KMS-11 (cell line): ENCODE results near the gene VSIG10L.

ENCODE experiments used
- H2AFZ ChIP-seq: fragments of 200-600 bp; sonication (generic); 2 replicates; pipeline ENCODE4 v1.6.1; 2016; ENCODE audit warnings: antibody characterized with exemption, mixed run types, low read depth
- H3K27ac ChIP-seq: fragments of 200-600 bp; sonication (generic); 2 replicates; pipeline ENCODE4 v1.6.1; 2016; ENCODE audit warnings: mild to moderate bottlenecking, mixed run types
- H3K27me3 ChIP-seq: fragments of 200-600 bp; sonication (generic); 2 replicates; pipeline ENCODE4 v1.6.1; 2017; ENCODE audit warnings: mild to moderate bottlenecking, low read depth, mixed run types, moderate library complexity; ENCODE audit not compliant: insufficient read depth
- H3K36me3 ChIP-seq: fragments of 200-600 bp; sonication (generic); 2 replicates; pipeline ENCODE4 v1.6.1; 2017; ENCODE audit warnings: mild to moderate bottlenecking, mixed run types; ENCODE audit not compliant: insufficient read depth
- H3K4me1 ChIP-seq: fragments of 200-600 bp; sonication (generic); 2 replicates; pipeline ENCODE4 v1.6.1; 2016; ENCODE audit warnings: mild to moderate bottlenecking, low read depth, mixed run types; ENCODE audit not compliant: poor library complexity, severe bottlenecking
- H3K4me2 ChIP-seq: fragments of 200-600 bp; sonication (generic); 2 replicates; pipeline ENCODE4 v1.7.0; 2016; ENCODE audit warnings: mild to moderate bottlenecking, mixed run types
- H3K4me3 ChIP-seq: fragments of 200-600 bp; sonication (generic); IDR thresholded peaks from 2 replicates; pipeline ENCODE4 v1.6.1; 2017; ENCODE audit warnings: low read depth, low read length, mixed read lengths; ENCODE audit not compliant: insufficient read depth
- H3K79me2 ChIP-seq: fragments of 200-600 bp; sonication (generic); 2 replicates; pipeline ENCODE4 v1.6.1; 2016; ENCODE audit warnings: low read depth, mixed run types; ENCODE audit not compliant: insufficient read depth
- H3K9ac ChIP-seq: fragments of 200-600 bp; sonication (generic); 2 replicates; pipeline ENCODE4 v1.6.1; 2016; ENCODE audit warnings: mild to moderate bottlenecking, mixed run types
- H4K20me1 ChIP-seq: fragments of 200-600 bp; sonication (generic); 2 replicates; pipeline ENCODE4 v1.6.1; 2016; ENCODE audit warnings: mild to moderate bottlenecking, mixed run types; ENCODE audit not compliant: insufficient read depth
- CTCF ChIP-seq: fragments of 200-600 bp; sonication (generic); conservative IDR thresholded peaks from 2 replicates; pipeline ENCODE4 v1.6.1; 2017; ENCODE audit warnings: low read depth, mild to moderate bottlenecking, antibody characterized with exemption, low read length, moderate library complexity, mixed read lengths

Gene VSIG10L

GRCh38 chr19:51337861-51338562 lies 3.9 kb downstream of the VSIG10L start:
- H3K79me2 ChIP-seq = no peaks in the 10 kb centered on the region
- H3K4me2 ChIP-seq = no peak overlapping the region
- H3K27ac ChIP-seq = no peak overlapping the region
- H4K20me1 ChIP-seq = no peaks in the 10 kb centered on the region
- no peaks in the 10 kb centered on the region for H3K27me3 ChIP-seq
- H3K4me1 ChIP-seq = no peaks in the 10 kb centered on the region
- no peak overlapping the region for H2AFZ ChIP-seq
- no peak for TF ChIP-seq CTCF
- no peaks in the 10 kb centered on the region for H3K36me3 ChIP-seq
- no peak overlapping the region for H3K9ac ChIP-seq
- H3K4me3 ChIP-seq = no peak overlapping the region

DNA sequence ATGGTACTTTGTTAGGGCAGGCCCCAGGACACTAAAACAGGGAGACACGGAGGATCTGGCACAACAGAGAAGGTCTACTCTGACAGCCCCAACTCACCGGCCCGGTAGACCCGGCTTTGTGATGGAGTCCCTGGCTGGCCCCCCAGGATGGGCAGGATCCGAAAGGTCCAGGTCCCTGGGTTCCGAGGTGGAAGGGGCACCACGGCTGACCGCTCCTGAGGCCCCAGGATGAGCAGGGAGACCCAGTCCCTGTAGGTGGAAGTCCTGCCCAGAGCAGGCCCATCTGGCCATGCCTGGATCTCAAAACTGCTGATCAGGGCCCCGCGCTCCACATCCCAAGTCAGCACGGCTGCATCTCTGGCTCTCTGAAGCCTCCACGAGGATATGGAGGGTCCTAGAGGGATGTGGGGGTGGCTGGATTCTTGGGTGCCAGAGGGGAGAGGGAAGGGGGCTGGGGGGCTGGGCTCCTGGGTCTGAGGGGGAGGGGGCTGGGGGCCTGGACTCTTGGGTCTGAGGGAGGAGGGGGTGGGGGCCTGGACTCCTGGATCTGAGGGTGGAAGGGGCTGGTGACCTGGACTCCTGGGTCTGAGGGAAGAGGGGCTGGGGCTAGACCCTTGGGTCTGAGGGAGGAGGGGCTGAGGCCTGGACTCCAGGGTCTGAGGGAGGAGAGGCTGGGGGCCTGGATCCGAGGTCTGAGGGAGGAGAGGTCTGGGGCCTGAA lies 4.6 kb downstream of the VSIG10L start:
- no peaks in the 10 kb centered on the region for H4K20me1 ChIP-seq
- H2AFZ ChIP-seq = no peak overlapping the region
- no peaks in the 10 kb centered on the region for H3K4me1 ChIP-seq
- H3K9ac ChIP-seq = no peak overlapping the region
- H3K4me3 ChIP-seq = no peak overlapping the region
- H3K36me3 ChIP-seq = no peaks in the 10 kb centered on the region
- H3K79me2 ChIP-seq = no peaks in the 10 kb centered on the region
- no peak for TF ChIP-seq CTCF
- no peak overlapping the region for H3K27ac ChIP-seq
- H3K4me2 ChIP-seq = no peak overlapping the region
- H3K27me3 ChIP-seq = no peaks in the 10 kb centered on the region

GRCh38 chr19:51333836-51334460 lies 8.0 kb downstream of the VSIG10L start:
- Histone ChIP-seq H2AFZ (no peak overlapping the region), H3K27me3 (no peaks in the 10 kb centered on the region), H3K36me3 (no peaks in the 10 kb centered on the region), H3K27ac (no peak overlapping the region), H3K4me2 (no peak overlapping the region), H3K9ac (no peak overlapping the region), H3K79me2 (no peaks in the 10 kb centered on the region), H4K20me1 (no peaks in the 10 kb centered on the region), H3K4me1 (no peaks in the 10 kb centered on the region), H3K4me3 (no peak overlapping the region)
- no peak for TF ChIP-seq CTCF

DNA sequence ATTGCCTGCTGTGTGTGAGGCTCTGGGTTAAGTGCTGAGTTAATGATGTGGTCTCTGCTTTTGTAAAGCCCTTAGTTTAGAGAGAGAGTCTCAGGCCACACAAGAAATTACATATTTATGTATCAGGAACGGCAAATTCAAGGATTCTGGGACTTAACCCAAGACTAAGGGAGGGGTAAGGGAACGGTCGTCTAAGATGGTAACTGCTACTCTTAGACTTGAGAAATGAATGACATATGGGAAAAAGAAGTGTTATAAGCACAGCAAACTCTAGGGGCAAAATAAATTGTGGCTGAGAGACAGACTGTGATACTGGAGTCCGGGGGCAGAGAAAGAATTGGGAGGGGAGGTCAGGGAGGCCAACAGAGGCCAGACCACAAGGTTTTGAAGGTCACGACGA lies 10.2 kb downstream of the VSIG10L start:
- Histone ChIP-seq H3K79me2 (no peaks in the 10 kb centered on the region), H2AFZ (no peak overlapping the region), H3K9ac (no peak overlapping the region), H3K27ac (no peak overlapping the region), H3K4me2 (no peak overlapping the region), H3K36me3 (no peaks in the 10 kb centered on the region), H3K4me3 (no peak overlapping the region), H3K4me1 (no peaks in the 10 kb centered on the region), H3K27me3 (no peaks in the 10 kb centered on the region), H4K20me1 (no peaks in the 10 kb centered on the region)
- TF ChIP-seq CTCF = no peak
